Esophagus muscularis mucosa (tissue), 4 donors: ENCODE results near the gene FKBP8.

Experiments used
- CTCF ChIP-seq, 3 experiments: fragments of 200-600 bp in 2 of 3; fragments of 450-650 bp in 1 of 3; sonication (generic) in 2 of 3; IDR thresholded peaks; one replicate each; pipeline ENCODE4 v1.5.1; 2017 to 2019; ENCODE audit warnings: antibody characterized with exemption in 3 of 3, mild to moderate bottlenecking in 2 of 3, moderate library complexity in 1 of 3
- EP300 ChIP-seq: sonication (generic); formaldehyde crosslinking; IDR thresholded peaks from one replicate; pipeline ENCODE4 v1.6.1; 2017; ENCODE audit warnings: antibody characterized with exemption
- POLR2A ChIP-seq: fragments of 450-650 bp; IDR thresholded peaks from one replicate; pipeline ENCODE4 v1.6.1; 2017; ENCODE audit warnings: antibody characterized with exemption, moderate library complexity, mild to moderate bottlenecking, low read depth
- POLR2AphosphoS5 ChIP-seq, 2 donors: sonication (generic); formaldehyde crosslinking; IDR thresholded peaks; one replicate each; pipeline ENCODE4 v1.6.1; 2017; ENCODE audit warnings: antibody characterized with exemption in 2 of 2

- no peak for TF ChIP-seq CTCF (IDR thresholded peaks at IDR 0.05)
- no peak for TF ChIP-seq EP300
- TF ChIP-seq POLR2A: no peak
- no peak for TF ChIP-seq POLR2AphosphoS5 (IDR thresholded peaks at IDR 0.05)
Measured at GRCh38 chr19:18506101-18506930, 37.1 kb downstream of the FKBP8 start.
